Liver (tissue), 9 donors: Measurements from ENCODE around the gene CRAMP1. TPM values are rescaled to one million over a fixed set of nuclear protein-coding genes. Genes with fewer than 3 reads are reported as not detected.

Source experiments
- DNase-seq: peaks from one replicate; pipeline ENCODE4 v3.0.0-alpha.2; 2017; ENCODE audit warnings: low spot score
- H3K27ac ChIP-seq, 2 donors: one replicate each; pipeline ENCODE4 v1.7.0; 2013; ENCODE audit warnings: inconsistent platforms in 2 of 2, low read length in 2 of 2, control low read depth in 1 of 2, low read depth in 1 of 2, mild to moderate bottlenecking in 1 of 2
- H3K27me3 ChIP-seq, 4 donors: one replicate each; pipeline versions ENCODE4 v1.6.1 to v1.7.0; 2013; ENCODE audit warnings: low read length in 3 of 4, inconsistent platforms in 1 of 4, mild to moderate bottlenecking in 1 of 4, moderate library complexity in 1 of 4; ENCODE audit not compliant: control insufficient read depth in 4 of 4, insufficient read depth in 4 of 4
- H3K36me3 ChIP-seq, 4 donors: one replicate each; pipeline versions ENCODE4 v1.6.1 to v1.7.0; 2013; ENCODE audit warnings: low read length in 3 of 4, mild to moderate bottlenecking in 3 of 4, low read depth in 1 of 4, moderate library complexity in 1 of 4; ENCODE audit not compliant: control insufficient read depth in 4 of 4, insufficient read depth in 3 of 4
- H3K4me1 ChIP-seq, 4 donors: one replicate each; pipeline versions ENCODE4 v1.6.1 to v1.7.0; 2013; ENCODE audit warnings: low read length in 3 of 4, mild to moderate bottlenecking in 3 of 4, moderate library complexity in 1 of 4; ENCODE audit not compliant: control insufficient read depth in 4 of 4, insufficient read depth in 4 of 4
- H3K4me3 ChIP-seq, 3 donors: one replicate each; pipeline versions ENCODE4 v1.6.1 to v1.7.0; 2013; ENCODE audit warnings: low read length in 3 of 3, control low read depth in 1 of 3, low read depth in 1 of 3, mild to moderate bottlenecking in 1 of 3
- H3K9ac ChIP-seq, 2 donors: one replicate each; pipeline ENCODE4 v1.7.0; 2013; ENCODE audit warnings: low read length in 2 of 2, mild to moderate bottlenecking in 2 of 2, moderate library complexity in 2 of 2, control low read depth in 1 of 2, low read depth in 1 of 2
- H3K9me3 ChIP-seq, 4 donors: one replicate each; pipeline versions ENCODE4 v1.6.1 to v1.7.0; 2013; ENCODE audit warnings: low read length in 3 of 4; ENCODE audit not compliant: control insufficient read depth in 4 of 4
- ATF3 ChIP-seq: IDR thresholded peaks from 2 replicates; pipeline ENCODE4 v1.6.1; 2016; ENCODE audit warnings: antibody characterized with exemption
- FOXA1 ChIP-seq: IDR thresholded peaks from 2 replicates; pipeline ENCODE4 v1.6.1; 2016; ENCODE audit warnings: antibody characterized with exemption
- GABPA ChIP-seq, 2 donors: IDR thresholded peaks in 1 of 2; conservative IDR thresholded peaks in 1 of 2; 2 replicates each; pipeline ENCODE4 v1.6.1; 2016; ENCODE audit warnings: antibody characterized with exemption in 2 of 2, mild to moderate bottlenecking in 1 of 2, moderate library complexity in 1 of 2
- HNF4A ChIP-seq, 2 donors: conservative IDR thresholded peaks; 2 replicates each; pipeline ENCODE4 v1.6.1; 2016; ENCODE audit warnings: antibody characterized with exemption in 2 of 2, mild to moderate bottlenecking in 2 of 2
- HNF4G ChIP-seq: IDR thresholded peaks from 2 replicates; pipeline ENCODE4 v1.6.1; 2016; ENCODE audit warnings: antibody characterized with exemption
- JUND ChIP-seq, 2 donors: IDR thresholded peaks; 2 replicates each; pipeline ENCODE4 v1.6.1; 2016; ENCODE audit warnings: antibody characterized with exemption in 2 of 2
- RAD21 ChIP-seq, 2 donors: IDR thresholded peaks; 2 replicates each; pipeline ENCODE4 v1.6.1; 2016; ENCODE audit warnings: antibody characterized with exemption in 2 of 2, mild to moderate bottlenecking in 2 of 2
- REST ChIP-seq: IDR thresholded peaks from 2 replicates; pipeline ENCODE4 v1.6.1; 2016; ENCODE audit warnings: antibody characterized with exemption, mild to moderate bottlenecking
- SP1 ChIP-seq: IDR thresholded peaks from 2 replicates; pipeline ENCODE4 v1.6.1; 2018; ENCODE audit warnings: antibody characterized with exemption, mild to moderate bottlenecking
- TAF1 ChIP-seq: conservative IDR thresholded peaks from 2 replicates; pipeline ENCODE4 v1.6.1; 2016; ENCODE audit warnings: antibody characterized with exemption, mild to moderate bottlenecking
- YY1 ChIP-seq: IDR thresholded peaks from 2 replicates; pipeline ENCODE4 v1.6.1; 2016; ENCODE audit warnings: antibody characterized with exemption, mild to moderate bottlenecking
- WGBS: extraction: QIAGEN DNeasy Blood & Tissue Kit; methylation state at CpG from one replicate; pipeline ENCODE4 v1.1.7; 2013; 5-methylcytosine and 5-hydroxymethylcytosine counted together
- polyA plus RNA-seq, 2 donors: library from polyadenylated mRNA; stranded (reverse) in 1 of 2; unstranded in 1 of 2; fragments of 200-250 nt in 1 of 2; fragments of >200 nt in 1 of 2; fragmentation: Nextera tagmentation in 1 of 2; extraction: Ambion mirVana in 1 of 2; gene quantifications; one replicate each; pipeline versions ENCODE4 v1.2.1 to v1.2.3, GENCODE V29; 2013 to 2015
- total RNA-seq, 2 donors: library from RNA; depleted of rRNA; stranded (reverse); fragments of >200 nt; gene quantifications; one replicate each; pipeline ENCODE4 v1.2.3, GENCODE V29; 2014
- TF ChIP-seq, protein P1 (sequence below): IDR thresholded peaks from 2 replicates; pipeline ENCODE4 v1.6.1; 2016; ENCODE audit warnings: antibody characterized with exemption
- TF ChIP-seq, protein P2 (sequence below): IDR thresholded peaks from 2 replicates; pipeline ENCODE4 v1.6.1; 2016; ENCODE audit warnings: antibody characterized with exemption
- donor health status: healthy.
- donor health status: healthy.
- donor health status: healthy.
- donor health status: healthy.
- donor health status: healthy.

The CRAMP1 gene
- total and polyA plus RNA-seq, 4 donors: 1.1 to 6.4 (median 4.2) TPM

DNA sequence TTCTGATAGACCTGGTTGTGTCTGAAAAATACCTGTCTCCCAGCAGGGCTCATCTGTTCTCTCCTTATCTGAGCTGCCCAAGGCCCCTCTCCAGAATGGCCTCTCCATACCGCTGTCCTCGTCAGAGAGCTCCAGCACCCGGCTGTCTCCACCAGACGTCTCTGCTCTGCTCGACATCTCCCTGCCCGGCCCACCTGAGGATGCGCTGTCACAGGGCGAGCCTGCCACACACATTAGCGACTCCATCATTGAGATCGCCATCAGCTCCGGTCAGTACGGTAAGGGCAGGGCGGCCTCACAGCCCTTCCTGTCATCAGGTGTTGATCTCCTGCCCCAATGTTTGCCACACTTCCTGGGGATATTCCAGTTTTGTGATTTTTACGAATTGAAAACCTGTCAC lies 55.8 kb downstream of the CRAMP1 start:
- peaks cover 24 to 92% (median 68%) of the 10 kb centered on the region in 4 donors for H3K36me3 ChIP-seq
- H3K27me3 ChIP-seq: no peaks in the 10 kb centered on the region
- no peak overlapping the region for H3K9ac ChIP-seq
- no peaks in the 10 kb centered on the region for H3K9me3 ChIP-seq
- TF ChIP-seq, protein P1, sequence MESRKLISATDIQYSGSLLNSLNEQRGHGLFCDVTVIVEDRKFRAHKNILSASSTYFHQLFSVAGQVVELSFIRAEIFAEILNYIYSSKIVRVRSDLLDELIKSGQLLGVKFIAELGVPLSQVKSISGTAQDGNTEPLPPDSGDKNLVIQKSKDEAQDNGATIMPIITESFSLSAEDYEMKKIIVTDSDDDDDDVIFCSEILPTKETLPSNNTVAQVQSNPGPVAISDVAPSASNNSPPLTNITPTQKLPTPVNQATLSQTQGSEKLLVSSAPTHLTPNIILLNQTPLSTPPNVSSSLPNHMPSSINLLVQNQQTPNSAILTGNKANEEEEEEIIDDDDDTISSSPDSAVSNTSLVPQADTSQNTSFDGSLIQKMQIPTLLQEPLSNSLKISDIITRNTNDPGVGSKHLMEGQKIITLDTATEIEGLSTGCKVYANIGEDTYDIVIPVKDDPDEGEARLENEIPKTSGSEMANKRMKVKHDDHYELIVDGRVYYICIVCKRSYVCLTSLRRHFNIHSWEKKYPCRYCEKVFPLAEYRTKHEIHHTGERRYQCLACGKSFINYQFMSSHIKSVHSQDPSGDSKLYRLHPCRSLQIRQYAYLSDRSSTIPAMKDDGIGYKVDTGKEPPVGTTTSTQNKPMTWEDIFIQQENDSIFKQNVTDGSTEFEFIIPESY: no peak
- TF ChIP-seq TAF1: no peak
- TF ChIP-seq HNF4A (conservative IDR thresholded peaks at IDR 0.05): no peak
- no peaks in the 10 kb centered on the region for H3K4me1 ChIP-seq
- no peak overlapping the region for H3K27ac ChIP-seq
- H3K4me3 ChIP-seq: no peak overlapping the region
- 97% methylated on average over 14 of the region's 14 CpGs for WGBS
- DNase-seq: no peak

DNA sequence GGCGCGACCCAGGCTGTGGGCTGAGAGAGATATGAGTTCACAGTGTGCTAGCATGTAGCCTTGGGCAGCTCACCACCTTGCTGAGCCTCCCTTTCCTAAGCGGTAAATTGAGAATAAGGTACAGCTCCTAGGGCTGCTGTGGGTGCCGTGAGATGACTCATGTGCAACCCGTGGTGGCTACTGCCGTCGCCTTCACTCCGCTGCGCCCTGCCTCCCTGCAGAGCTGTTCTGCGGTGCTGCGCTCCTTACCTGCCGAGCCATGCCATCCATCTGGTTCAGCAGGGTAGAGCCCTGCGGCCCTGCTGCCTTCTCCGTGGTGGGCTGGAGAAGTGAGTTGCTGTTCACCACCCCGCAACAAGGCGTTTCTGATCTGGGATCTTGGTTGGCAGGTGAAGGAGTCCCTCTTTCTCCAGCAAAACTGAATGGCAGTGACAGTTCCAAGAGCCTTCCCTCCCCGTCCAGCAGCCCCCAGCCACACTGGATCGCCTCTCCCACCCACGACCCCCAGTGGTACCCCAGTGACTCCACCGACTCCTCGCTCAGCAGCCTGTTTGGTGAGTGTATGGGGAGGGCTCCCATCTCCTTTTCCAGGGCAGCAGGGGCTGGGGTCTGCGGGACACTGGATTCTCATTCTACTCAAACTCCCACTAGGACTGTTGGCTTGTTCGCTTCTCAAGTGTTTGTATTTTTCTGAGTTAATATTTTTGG lies 56.6 kb downstream of the CRAMP1 start:
- Histone ChIP-seq H3K27ac (no peak overlapping the region), H3K36me3 (peaks cover 23 to 87% (median 60%) of the 10 kb centered on the region in 4 donors), H3K4me3 (no peak overlapping the region), H3K9me3 (no peaks in the 10 kb centered on the region), H3K4me1 (no peaks in the 10 kb centered on the region), H3K27me3 (no peaks in the 10 kb centered on the region), H3K9ac (no peak overlapping the region)
- WGBS: 98% methylated on average over 23 of the region's 23 CpGs
- no peak for DNase-seq
- TF ChIP-seq, protein P2, sequence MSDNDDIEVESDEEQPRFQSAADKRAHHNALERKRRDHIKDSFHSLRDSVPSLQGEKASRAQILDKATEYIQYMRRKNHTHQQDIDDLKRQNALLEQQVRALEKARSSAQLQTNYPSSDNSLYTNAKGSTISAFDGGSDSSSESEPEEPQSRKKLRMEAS: no peak
- TF ChIP-seq YY1 (no peak), HNF4G (no peak), JUND (IDR thresholded peaks at IDR 0.05) (no peak), REST (no peak), GABPA (IDR thresholded peaks at IDR 0.05 in 1 of 2, conservative IDR thresholded peaks at IDR 0.05 in 1 of 2) (no peak), FOXA1 (no peak), ATF3 (no peak), SP1 (no peak), RAD21 (IDR thresholded peaks at IDR 0.05) (no peak)
- TF ChIP-seq, protein P1: no peak
